OCI-LY1 (cell line): Measurements from ENCODE around the gene SORBS1.
A peak's percentile ranks its signal among the peaks of the same experiment; 100 is the strongest.

ENCODE experiments used
- H2AFZ ChIP-seq: fragments of 200-600 bp; sonication (generic), shearing (Covaris generic); 2 replicates; pipeline ENCODE4 v1.6.0; 2014; ENCODE audit warnings: antibody characterized with exemption, mild to moderate bottlenecking, low read length
- H3F3A ChIP-seq: fragments of 200-600 bp; sonication (generic), shearing (Covaris generic); 2 replicates; pipeline ENCODE4 v1.6.0; 2014; ENCODE audit warnings: mild to moderate bottlenecking, antibody characterized with exemption, low read length, moderate library complexity; ENCODE audit not compliant: insufficient read depth
- H3K27ac ChIP-seq: fragments of 200-600 bp; sonication (generic); 2 replicates; pipeline ENCODE4 v1.5.1; 2014; ENCODE audit warnings: low read length, mixed run types, mild to moderate bottlenecking, low read depth; ENCODE audit not compliant: poor library complexity, severe bottlenecking
- H3K27me3 ChIP-seq: fragments of 200-600 bp; sonication (generic); 2 replicates; pipeline ENCODE4 v1.6.0; 2014; ENCODE audit warnings: antibody characterized with exemption, mild to moderate bottlenecking, low read length, moderate library complexity; ENCODE audit not compliant: insufficient read depth
- H3K36me3 ChIP-seq: fragments of 200-600 bp; sonication (generic); 2 replicates; pipeline ENCODE4 v1.6.1; 2014; ENCODE audit warnings: mild to moderate bottlenecking, antibody characterized with exemption, low read length, moderate library complexity, mixed read lengths; ENCODE audit not compliant: insufficient read depth
- H3K4me1 ChIP-seq: fragments of 200-600 bp; sonication (generic); 2 replicates; pipeline ENCODE4 v1.5.1; 2014; ENCODE audit warnings: mild to moderate bottlenecking, low read length, moderate library complexity; ENCODE audit not compliant: insufficient read depth, severe bottlenecking
- H3K4me2 ChIP-seq: fragments of 200-600 bp; sonication (generic), shearing (Covaris generic); 2 replicates; pipeline ENCODE4 v1.6.1; 2014; ENCODE audit warnings: low read length
- H3K4me3 ChIP-seq: fragments of 200-600 bp; sonication (generic); 2 replicates; pipeline ENCODE4 v1.5.1; 2014; ENCODE audit warnings: low read length, low read depth, mild to moderate bottlenecking, mixed read lengths; ENCODE audit not compliant: poor library complexity, severe bottlenecking
- H3K79me2 ChIP-seq: fragments of 200-600 bp; shearing (Covaris generic); 2 replicates; pipeline ENCODE4 v1.6.1; 2016; ENCODE audit warnings: mixed run types, low read length, mixed read lengths; ENCODE audit not compliant: insufficient read depth
- H3K9ac ChIP-seq: fragments of 200-600 bp; sonication (generic), shearing (Covaris generic); 2 replicates; pipeline ENCODE4 v1.6.1; 2014; ENCODE audit warnings: mild to moderate bottlenecking, low read length, mixed read lengths
- H3K9me2 ChIP-seq: fragments of 200-600 bp; sonication (generic), shearing (Covaris generic); 2 replicates; pipeline ENCODE4 v1.6.1; 2014; ENCODE audit warnings: low read depth, mild to moderate bottlenecking, low read length, mixed read lengths
- H3K9me3 ChIP-seq: fragments of 200-600 bp; shearing (Covaris generic); 2 replicates; pipeline ENCODE4 v1.6.1; 2014; ENCODE audit warnings: low read length, mixed read lengths
- H4K20me1 ChIP-seq: fragments of 200-600 bp; sonication (generic), shearing (Covaris generic); 2 replicates; pipeline ENCODE4 v1.6.0; 2016; ENCODE audit warnings: mild to moderate bottlenecking, low read length; ENCODE audit not compliant: insufficient read depth
- EZH2 ChIP-seq: fragments of 200-600 bp; sonication (generic), shearing (Covaris generic); IDR thresholded peaks from 2 replicates; pipeline ENCODE4 v1.8.0; 2017; ENCODE audit warnings: borderline replicate concordance, mixed run types, mild to moderate bottlenecking, antibody characterized with exemption, low read length, moderate library complexity, mixed read lengths
- TF ChIP-seq, protein P1 (sequence below): fragments of 200-600 bp; sonication (generic), shearing (Covaris generic); IDR thresholded peaks from 2 replicates; pipeline ENCODE4 v1.5.1; 2017; ENCODE audit warnings: mild to moderate bottlenecking, antibody characterized with exemption, low read length, moderate library complexity, mixed read lengths

SORBS1 gene

DNA sequence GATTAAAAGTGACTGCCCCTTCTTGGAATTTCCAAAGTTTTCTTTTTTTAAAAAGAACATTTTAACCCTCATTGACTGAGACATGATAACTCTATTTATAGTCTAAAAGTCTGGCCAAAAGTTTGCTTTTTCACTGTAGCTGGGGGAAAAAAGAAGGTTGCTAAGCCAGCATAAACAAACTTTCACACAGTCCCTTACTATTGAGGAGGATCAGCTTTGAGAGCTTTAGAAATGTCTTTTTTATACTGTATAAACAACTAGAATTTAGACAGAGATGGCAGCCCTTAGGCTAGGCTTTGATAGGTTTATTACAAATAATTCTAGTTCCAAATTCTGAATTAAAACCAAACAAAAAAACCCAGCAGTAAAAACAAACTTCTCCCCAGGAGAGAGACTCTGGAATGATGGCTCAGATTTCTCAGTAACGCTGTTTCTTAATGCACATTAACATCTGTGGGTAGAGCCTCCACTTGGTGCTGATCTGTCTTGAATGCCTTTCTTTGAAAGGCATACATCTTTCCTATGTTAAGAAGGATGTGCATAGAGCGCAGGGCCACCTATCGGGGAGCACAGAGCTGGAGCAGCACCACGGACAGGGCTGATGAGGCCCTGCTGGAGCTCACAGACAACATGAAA, 169.5 kb downstream of the SORBS1 start:
- no peaks in the 10 kb centered on the region for H3K4me1 ChIP-seq
- H3K9me2 ChIP-seq = no peaks in the 10 kb centered on the region
- no peaks in the 10 kb centered on the region for H3K9me3 ChIP-seq
- H3K36me3 ChIP-seq = no peaks in the 10 kb centered on the region
- no peak overlapping the region for H2AFZ ChIP-seq
- H3F3A ChIP-seq = no peaks in the 10 kb centered on the region
- H3K27ac ChIP-seq = no peak overlapping the region
- H3K4me3 ChIP-seq = no peak overlapping the region
- H3K9ac ChIP-seq = no peak overlapping the region
- no peaks in the 10 kb centered on the region for H3K27me3 ChIP-seq
- H3K79me2 ChIP-seq = no peaks in the 10 kb centered on the region
- H4K20me1 ChIP-seq = no peaks in the 10 kb centered on the region
- no peak overlapping the region for H3K4me2 ChIP-seq
- TF ChIP-seq EZH2 = no peak
- TF ChIP-seq, protein P1, sequence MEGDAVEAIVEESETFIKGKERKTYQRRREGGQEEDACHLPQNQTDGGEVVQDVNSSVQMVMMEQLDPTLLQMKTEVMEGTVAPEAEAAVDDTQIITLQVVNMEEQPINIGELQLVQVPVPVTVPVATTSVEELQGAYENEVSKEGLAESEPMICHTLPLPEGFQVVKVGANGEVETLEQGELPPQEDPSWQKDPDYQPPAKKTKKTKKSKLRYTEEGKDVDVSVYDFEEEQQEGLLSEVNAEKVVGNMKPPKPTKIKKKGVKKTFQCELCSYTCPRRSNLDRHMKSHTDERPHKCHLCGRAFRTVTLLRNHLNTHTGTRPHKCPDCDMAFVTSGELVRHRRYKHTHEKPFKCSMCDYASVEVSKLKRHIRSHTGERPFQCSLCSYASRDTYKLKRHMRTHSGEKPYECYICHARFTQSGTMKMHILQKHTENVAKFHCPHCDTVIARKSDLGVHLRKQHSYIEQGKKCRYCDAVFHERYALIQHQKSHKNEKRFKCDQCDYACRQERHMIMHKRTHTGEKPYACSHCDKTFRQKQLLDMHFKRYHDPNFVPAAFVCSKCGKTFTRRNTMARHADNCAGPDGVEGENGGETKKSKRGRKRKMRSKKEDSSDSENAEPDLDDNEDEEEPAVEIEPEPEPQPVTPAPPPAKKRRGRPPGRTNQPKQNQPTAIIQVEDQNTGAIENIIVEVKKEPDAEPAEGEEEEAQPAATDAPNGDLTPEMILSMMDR = 0 out of 2 replicates have a peak, but pooled peaks have one; percentile 7

DNA sequence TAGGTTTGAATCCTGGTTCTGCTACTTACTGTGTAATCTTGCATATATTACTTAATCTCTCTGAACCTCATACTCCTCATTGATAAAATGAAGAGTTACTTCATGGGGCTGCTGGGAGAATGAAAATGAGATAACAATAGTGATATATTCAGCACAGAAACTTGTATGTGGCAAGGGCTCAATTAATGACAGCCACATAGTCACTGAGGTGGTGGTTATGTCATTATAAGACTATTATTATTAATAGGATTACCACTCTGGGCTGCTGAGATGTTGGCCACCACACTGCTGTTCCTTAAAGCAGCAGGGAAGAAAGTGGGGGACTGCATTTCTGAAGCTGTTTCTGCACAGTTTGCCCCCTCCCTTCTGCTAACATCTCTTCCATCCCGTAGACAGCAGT, 170.0 kb downstream of the SORBS1 start:
- Histone ChIP-seq H3K36me3 (no peaks in the 10 kb centered on the region), H3K79me2 (no peaks in the 10 kb centered on the region), H3K4me3 (no peak overlapping the region), H3K9me2 (no peaks in the 10 kb centered on the region), H3F3A (no peaks in the 10 kb centered on the region), H3K4me2 (no peak overlapping the region), H3K4me1 (no peaks in the 10 kb centered on the region), H2AFZ (no peak overlapping the region), H4K20me1 (no peaks in the 10 kb centered on the region), H3K9me3 (no peaks in the 10 kb centered on the region), H3K27me3 (no peaks in the 10 kb centered on the region), H3K9ac (no peak overlapping the region), H3K27ac (no peak overlapping the region)
- TF ChIP-seq, protein P1 = no peak
- no peak for TF ChIP-seq EZH2

DNA sequence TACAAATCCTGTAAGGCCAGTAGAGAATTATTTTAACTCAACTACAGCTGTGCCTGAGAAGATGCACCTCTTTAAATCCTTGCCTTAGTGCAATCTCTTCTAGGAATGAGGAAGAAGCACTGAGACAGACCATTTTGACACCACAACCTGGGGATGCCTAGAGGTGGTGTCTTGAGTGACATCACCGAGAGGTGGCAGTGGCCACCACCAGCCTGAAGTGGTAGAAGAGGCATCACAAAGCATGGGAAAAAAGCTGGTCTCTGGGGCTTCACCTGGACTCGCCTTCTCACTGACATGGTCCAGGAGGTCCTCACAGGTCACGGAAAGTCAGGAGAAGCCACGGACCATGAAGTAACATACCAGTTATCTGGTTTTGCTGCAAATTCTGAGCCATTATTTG, 171.2 kb downstream of the SORBS1 start:
- no peaks in the 10 kb centered on the region for H3K4me1 ChIP-seq

More for the DNA sequence above, 171.2 kb downstream of the SORBS1 start:
- TF ChIP-seq, protein P1 = no peak
- TF ChIP-seq EZH2 = no peak
- H3F3A ChIP-seq = no peaks in the 10 kb centered on the region
- no peak overlapping the region for H3K27ac ChIP-seq
- no peaks in the 10 kb centered on the region for H3K27me3 ChIP-seq
- no peak overlapping the region for H3K4me2 ChIP-seq
- H4K20me1 ChIP-seq = no peaks in the 10 kb centered on the region
- no peaks in the 10 kb centered on the region for H3K9me3 ChIP-seq
- no peaks in the 10 kb centered on the region for H3K36me3 ChIP-seq
- H3K79me2 ChIP-seq = no peaks in the 10 kb centered on the region
- H3K9me2 ChIP-seq = no peaks in the 10 kb centered on the region
- no peak overlapping the region for H3K4me3 ChIP-seq
- no peak overlapping the region for H3K9ac ChIP-seq
- H2AFZ ChIP-seq = no peak overlapping the region
